Ishikawa (cell line): ENCODE measurements around the gene SPACA5.

Experiments used
- CREB1 ChIP-seq: IDR thresholded peaks from 2 replicates; pipeline ENCODE4 v1.6.1; 2012; ENCODE audit warnings: low read depth
- EGR1 ChIP-seq: IDR thresholded peaks from 2 replicates; pipeline ENCODE4 v1.6.1; 2012
- EP300 ChIP-seq: IDR thresholded peaks from 2 replicates; pipeline ENCODE4 v1.6.1; 2012; ENCODE audit warnings: borderline replicate concordance
- MAX ChIP-seq: IDR thresholded peaks from 2 replicates; pipeline ENCODE4 v1.6.1; 2012
- RAD21 ChIP-seq: IDR thresholded peaks from 2 replicates; pipeline ENCODE4 v1.6.1; 2012; ENCODE audit warnings: low read depth
- TAF1 ChIP-seq: IDR thresholded peaks from 2 replicates; pipeline ENCODE4 v1.6.1; 2012; ENCODE audit warnings: low read depth, mild to moderate bottlenecking

DNA sequence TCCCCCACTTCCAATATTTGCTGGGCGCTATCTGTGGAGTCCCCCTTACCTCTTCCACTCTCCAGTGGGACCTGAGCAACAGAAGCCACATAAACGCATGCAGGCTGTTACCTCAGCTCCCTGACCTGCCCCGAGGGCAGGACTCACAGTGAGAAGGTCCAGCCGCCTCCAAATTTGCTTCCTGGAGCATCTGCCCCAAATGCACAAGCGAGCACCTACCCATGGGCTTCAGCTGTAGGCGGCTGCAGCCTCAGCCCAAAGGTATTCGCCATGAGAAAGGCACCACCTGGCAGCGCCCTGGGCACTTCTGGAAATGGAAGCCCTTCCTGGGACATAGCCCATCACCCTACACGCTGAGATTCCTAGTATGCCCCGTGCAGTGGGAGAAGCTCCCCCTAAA lies 23.4 kb downstream of the SPACA5 start:
- no peak for TF ChIP-seq EP300
- no peak for TF ChIP-seq CREB1
- TF ChIP-seq TAF1 = no peak
- no peak for TF ChIP-seq RAD21
- TF ChIP-seq MAX = no peak
- TF ChIP-seq EGR1 = no peak
